Smooth muscle cell of the brain vasculature (primary cell): ENCODE results near the gene HNRNPM.
A peak's percentile ranks its signal among the peaks of the same experiment; 100 is the strongest.
"Not testable (repeated sequence)": the region's sequence is repeated elsewhere in the genome, so short reads cannot be mapped to it uniquely, and the experiment has no call there.

ENCODE experiments used
- DNase-seq: peaks from one replicate; pipeline ENCODE4 v3.0.0-alpha.2; 2012; ENCODE audit warnings: low read depth, low spot score

Gene HNRNPM

GRCh38 chr19:8444677-8445487 lies at the start of gene HNRNPM:
TSS of gene HNRNPM (plus strand) at chr19:8444975. CDS start at chr19:8444999, 24 bp downstream.
- peak; percentile 92 for DNase-seq

- no peak for DNase-seq
Measured at GRCh38 chr19:8395621-8396082, 49.1 kb upstream of the HNRNPM start.

GRCh38 chr19:8396185-8396562 lies 48.6 kb upstream of the HNRNPM start:
- no peak for DNase-seq

GRCh38 chr19:8396563-8397203 lies 48.1 kb upstream of the HNRNPM start:
- DNase-seq: no peak

- no peak for DNase-seq
Measured at GRCh38 chr19:8397271-8397670, 47.5 kb upstream of the HNRNPM start.

- DNase-seq: no peak
Measured at GRCh38 chr19:8397746-8398310, 46.9 kb upstream of the HNRNPM start.

- no peak for DNase-seq
Measured at GRCh38 chr19:8398311-8398771, 46.4 kb upstream of the HNRNPM start.

GRCh38 chr19:8399681-8400188 lies 45.0 kb upstream of the HNRNPM start:
- no peak for DNase-seq

- DNase-seq: no peak
Measured at GRCh38 chr19:8401981-8402411, 42.8 kb upstream of the HNRNPM start.

GRCh38 chr19:8403098-8403819 lies 41.5 kb upstream of the HNRNPM start:
- no peak for DNase-seq

GRCh38 chr19:8403820-8404109 lies 41.0 kb upstream of the HNRNPM start:
- no peak for DNase-seq

- no peak for DNase-seq
Measured at GRCh38 chr19:8404391-8405151, 40.2 kb upstream of the HNRNPM start.

- DNase-seq: not testable (repeated sequence)
Measured at GRCh38 chr19:8410718-8411117, 34.1 kb upstream of the HNRNPM start.

GRCh38 chr19:8412783-8413628 lies 31.8 kb upstream of the HNRNPM start, which contains the start of gene MARCHF2:
TSS of gene MARCHF2 (plus strand) at chr19:8413305. CDS start at chr19:8421841, 8,536 bp downstream.
- peak; percentile 88 for DNase-seq

- DNase-seq: no peak
Measured at GRCh38 chr19:8413629-8413995, 31.2 kb upstream of the HNRNPM start.

- DNase-seq: no peak
Measured at GRCh38 chr19:8416796-8417195, 28.0 kb upstream of the HNRNPM start.

- no peak for DNase-seq
Measured at GRCh38 chr19:8421484-8422461, 23.0 kb upstream of the HNRNPM start.

- DNase-seq: peak; percentile 87
Measured at GRCh38 chr19:8423817-8424223, 21.0 kb upstream of the HNRNPM start.

GRCh38 chr19:8425331-8425730 lies 19.4 kb upstream of the HNRNPM start:
- not testable (repeated sequence) for DNase-seq
